Measurements from ENCODE around the gene GATA2.

Gene GATA2

DNA sequence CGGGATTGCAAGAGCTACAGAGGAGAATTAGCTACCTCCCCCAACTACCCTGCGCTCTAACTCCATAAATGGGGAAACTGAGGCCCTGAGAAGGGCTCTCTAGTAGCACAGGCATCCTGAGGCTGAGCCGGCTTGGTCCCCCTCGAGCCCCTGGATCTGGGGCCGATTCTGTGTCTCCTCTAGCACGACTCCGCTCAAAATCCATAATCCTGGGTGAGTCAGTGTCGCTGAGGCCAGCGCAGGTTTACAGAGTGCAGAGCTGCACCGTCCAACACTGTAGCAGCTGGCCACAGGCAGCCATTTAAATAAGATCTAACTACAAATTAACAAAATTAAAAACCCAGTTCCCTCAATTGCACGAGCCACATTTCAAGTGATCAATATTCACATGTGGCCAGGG lies 10.8 kb downstream of the GATA2 start:
- DNase-seq (ENCODE audit: low read depth in 1 of 2, low spot score in 1 of 2): no peak
- Histone ChIP-seq H3K4me3 (replicated peaks; ENCODE audit: insufficient read depth, low read length) (no peak overlapping the region), H3K27ac (replicated peaks) (no peak overlapping the region), H3K27me3 (ENCODE audit: insufficient read depth, poor library complexity, severe bottlenecking) (no peaks in the 10 kb centered on the region)
- no peak for TF ChIP-seq POLR2AphosphoS5 (IDR thresholded peaks at IDR 0.05; ENCODE audit: low read depth)
- TF ChIP-seq CTCF (IDR thresholded peaks at IDR 0.05; ENCODE audit: insufficient read depth, low read length): no peak
- TF ChIP-seq, protein P1, sequence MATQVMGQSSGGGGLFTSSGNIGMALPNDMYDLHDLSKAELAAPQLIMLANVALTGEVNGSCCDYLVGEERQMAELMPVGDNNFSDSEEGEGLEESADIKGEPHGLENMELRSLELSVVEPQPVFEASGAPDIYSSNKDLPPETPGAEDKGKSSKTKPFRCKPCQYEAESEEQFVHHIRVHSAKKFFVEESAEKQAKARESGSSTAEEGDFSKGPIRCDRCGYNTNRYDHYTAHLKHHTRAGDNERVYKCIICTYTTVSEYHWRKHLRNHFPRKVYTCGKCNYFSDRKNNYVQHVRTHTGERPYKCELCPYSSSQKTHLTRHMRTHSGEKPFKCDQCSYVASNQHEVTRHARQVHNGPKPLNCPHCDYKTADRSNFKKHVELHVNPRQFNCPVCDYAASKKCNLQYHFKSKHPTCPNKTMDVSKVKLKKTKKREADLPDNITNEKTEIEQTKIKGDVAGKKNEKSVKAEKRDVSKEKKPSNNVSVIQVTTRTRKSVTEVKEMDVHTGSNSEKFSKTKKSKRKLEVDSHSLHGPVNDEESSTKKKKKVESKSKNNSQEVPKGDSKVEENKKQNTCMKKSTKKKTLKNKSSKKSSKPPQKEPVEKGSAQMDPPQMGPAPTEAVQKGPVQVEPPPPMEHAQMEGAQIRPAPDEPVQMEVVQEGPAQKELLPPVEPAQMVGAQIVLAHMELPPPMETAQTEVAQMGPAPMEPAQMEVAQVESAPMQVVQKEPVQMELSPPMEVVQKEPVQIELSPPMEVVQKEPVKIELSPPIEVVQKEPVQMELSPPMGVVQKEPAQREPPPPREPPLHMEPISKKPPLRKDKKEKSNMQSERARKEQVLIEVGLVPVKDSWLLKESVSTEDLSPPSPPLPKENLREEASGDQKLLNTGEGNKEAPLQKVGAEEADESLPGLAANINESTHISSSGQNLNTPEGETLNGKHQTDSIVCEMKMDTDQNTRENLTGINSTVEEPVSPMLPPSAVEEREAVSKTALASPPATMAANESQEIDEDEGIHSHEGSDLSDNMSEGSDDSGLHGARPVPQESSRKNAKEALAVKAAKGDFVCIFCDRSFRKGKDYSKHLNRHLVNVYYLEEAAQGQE (IDR thresholded peaks at IDR 0.05; ENCODE audit: insufficient replicate concordance, low read depth): no peak
- no peak for TF ChIP-seq GABPA (IDR thresholded peaks at IDR 0.05; ENCODE audit: low read depth)
- TF ChIP-seq SPI1 (IDR thresholded peaks at IDR 0.05; ENCODE audit: borderline replicate concordance, low read depth): no peak

DNA sequence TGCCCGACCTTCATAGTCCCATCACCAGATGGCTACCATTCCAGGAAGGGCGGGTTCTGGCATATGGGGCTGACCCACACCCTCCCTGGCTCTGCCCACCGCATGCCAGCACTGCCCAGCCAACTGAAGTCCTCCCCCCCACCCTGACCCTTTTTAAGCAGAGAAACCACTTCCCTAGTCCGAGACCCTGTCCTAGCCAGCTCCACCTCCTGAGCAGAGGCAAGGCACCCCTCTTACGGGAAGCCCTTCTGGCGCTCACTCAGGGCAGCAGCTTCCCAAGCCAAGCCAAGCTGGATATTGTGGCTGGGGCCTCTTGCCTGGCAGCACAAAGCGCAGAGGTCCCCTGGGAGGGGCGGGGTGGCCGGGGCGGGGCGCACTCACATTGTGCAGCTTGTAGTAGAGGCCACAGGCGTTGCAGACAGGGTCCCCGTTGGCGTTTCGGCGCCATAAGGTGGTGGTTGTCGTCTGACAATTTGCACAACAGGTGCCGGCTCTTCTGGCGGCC lies 11.5 kb downstream of the GATA2 start:
- H3K27me3 ChIP-seq (ENCODE audit: insufficient read depth, poor library complexity, severe bottlenecking): no peaks in the 10 kb centered on the region
- DNase-seq (ENCODE audit: low read depth in 1 of 2, low spot score in 1 of 2): no peak
- no peak overlapping the region for H3K4me3 ChIP-seq (replicated peaks; ENCODE audit: insufficient read depth, low read length)
- no peak overlapping the region for H3K27ac ChIP-seq (replicated peaks)
- TF ChIP-seq, protein P1 (IDR thresholded peaks at IDR 0.05; ENCODE audit: insufficient replicate concordance, low read depth): no peak
- TF ChIP-seq GABPA (IDR thresholded peaks at IDR 0.05; ENCODE audit: low read depth) (no peak), SPI1 (IDR thresholded peaks at IDR 0.05; ENCODE audit: borderline replicate concordance, low read depth) (no peak), POLR2AphosphoS5 (IDR thresholded peaks at IDR 0.05; ENCODE audit: low read depth) (no peak; the same call in 1 of the 2 replicates), CTCF (IDR thresholded peaks at IDR 0.05; ENCODE audit: insufficient read depth, low read length) (no peak)

- DNase-seq (ENCODE audit: low read depth in 1 of 2, low spot score in 1 of 2): no peak
- no peaks in the 10 kb centered on the region for H3K27me3 ChIP-seq (ENCODE audit: insufficient read depth, poor library complexity, severe bottlenecking)
- H3K27ac ChIP-seq (replicated peaks): no peak overlapping the region
- TF ChIP-seq POLR2AphosphoS5 (IDR thresholded peaks at IDR 0.05; ENCODE audit: low read depth): no peak
- TF ChIP-seq CTCF (IDR thresholded peaks at IDR 0.05; ENCODE audit: insufficient read depth, low read length): no peak
- TF ChIP-seq, protein P1 (IDR thresholded peaks at IDR 0.05; ENCODE audit: insufficient replicate concordance, low read depth): no peak
- TF ChIP-seq GABPA (IDR thresholded peaks at IDR 0.05; ENCODE audit: low read depth): no peak
- no peak for TF ChIP-seq SPI1 (IDR thresholded peaks at IDR 0.05; ENCODE audit: borderline replicate concordance, low read depth)
- H3K4me3 ChIP-seq (replicated peaks; ENCODE audit: insufficient read depth, low read length): no peak overlapping the region
Measured at GRCh38 chr3:128480717-128481437, 12.1 kb downstream of the GATA2 start.
